Heart left ventricle (tissue), 16 donors: Measurements from ENCODE around the gene ITPK1. TPM values are rescaled to one million over a fixed set of nuclear protein-coding genes. Genes with fewer than 3 reads are reported as not detected.
A peak's percentile ranks its signal among the peaks of the same experiment; 100 is the strongest.

Experiments
- ATAC-seq, 4 donors: fragments of 200-7000 bp; cut with Tn5 transposase; one replicate each; pipeline ENCODE4 v1.9.1; 2020 to 2022; ENCODE audit warnings: moderate library complexity in 4 of 4, mild to moderate bottlenecking in 3 of 4, moderate number of reproducible peaks in 1 of 4
- DNase-seq, 5 donors: peaks; one replicate each; pipeline ENCODE4 v3.0.0-alpha.2; 2020
- H3K27ac ChIP-seq, 12 donors: fragments of 200-600 bp; sonication (generic) in 4 of 12; one replicate each; pipeline versions ENCODE4 v1.5.0 to v1.8.0; 2016 to 2022; ENCODE audit warnings: mild to moderate bottlenecking in 2 of 12
- H3K27me3 ChIP-seq, 9 donors: fragments of 200-600 bp; sonication (generic) in 2 of 9; one replicate each; pipeline versions ENCODE4 v1.5.1 to v1.8.0; 2016 to 2022; ENCODE audit warnings: mild to moderate bottlenecking in 3 of 9
- H3K36me3 ChIP-seq, 9 donors: fragments of 200-600 bp; sonication (generic) in 2 of 9; one replicate each; pipeline versions ENCODE4 v1.5.0 to v1.8.0; 2018 to 2022; ENCODE audit warnings: mild to moderate bottlenecking in 2 of 9
- H3K4me1 ChIP-seq, 12 donors: fragments of 200-600 bp; sonication (generic) in 4 of 12; one replicate each; pipeline versions ENCODE4 v1.5.0 to v1.8.0; 2016 to 2022; ENCODE audit warnings: mild to moderate bottlenecking in 3 of 12
- H3K4me3 ChIP-seq, 12 donors: fragments of 200-600 bp; sonication (generic) in 4 of 12; one replicate each; pipeline versions ENCODE4 v1.5.0 to v1.8.0; 2017 to 2022; ENCODE audit warnings: mild to moderate bottlenecking in 9 of 12, moderate library complexity in 4 of 12
- H3K9me3 ChIP-seq, 12 donors: fragments of 200-600 bp; sonication (generic) in 4 of 12; one replicate each; pipeline versions ENCODE4 v1.5.0 to v1.8.0; 2016 to 2022; ENCODE audit warnings: mild to moderate bottlenecking in 1 of 12
- CTCF ChIP-seq, 12 donors: fragments of 200-600 bp; sonication (generic) in 4 of 12; IDR thresholded peaks; one replicate each; pipeline versions ENCODE4 v1.5.0 to v1.8.0; 2018 to 2022; ENCODE audit warnings: antibody characterized with exemption in 12 of 12, mild to moderate bottlenecking in 5 of 12
- POLR2A ChIP-seq, 2 donors: fragments of 450-650 bp; IDR thresholded peaks; one replicate each; pipeline ENCODE4 v1.6.1; 2017; ENCODE audit warnings: antibody characterized with exemption in 2 of 2, mild to moderate bottlenecking in 2 of 2, moderate library complexity in 2 of 2
- WGBS, 4 donors: extraction: QIAGEN DNeasy Blood & Tissue Kit in 2 of 4; methylation state at CpG; one replicate each; pipeline versions ENCODE4 v1.1.5 to v1.1.7; 2013 to 2018; 5-methylcytosine and 5-hydroxymethylcytosine counted together
- intact Hi-C, 10 donors: fragments of 100-400 bp; cut with DNase I; formaldehyde crosslinking; loops; one replicate each; pipeline versions ENCODE4 v1.11.1 to v1.14.2; 2022
- polyA plus RNA-seq, 2 donors: library from polyadenylated mRNA; stranded (reverse); fragments of 200-250 nt; gene quantifications; one replicate each; pipeline ENCODE4 v1.2.3, GENCODE V29; 2013
- total RNA-seq, 9 donors: library from RNA; depleted of rRNA in 2 of 9; stranded (reverse); fragments of >200 nt in 2 of 9; fragmentation: NEBNext Ultra II Directional in 3 of 9; extraction: Animal tissue kit (Norgen Biotek cat#: 25700) in 3 of 9; gene quantifications; one replicate each; pipeline versions ENCODE4 v1.1.0 to v1.2.4, GENCODE V29; 2016 to 2023
- donor health status: ischemic (EF 13 %, LVEDD 7.1; RV severe dilation, severe dysfunction).
- donor health status: healthy with polysubstance abuse.
- donor health status: DM: no; HTN: yes; CAD: no.
- donor health status: DM: no; HTN: no; CAD: no.
- donor health status: ischemic (EF 25% LVEDD 6.9; RV normal size, moderate dysfunction).
- donor health status: ischemic (EF 25% LVEDD 5.7; RV mildly dilated, moderate dysfunction).
- donor health status: healthy.
- donor health status: DM: yes; HTN: yes; CAD: no.
- donor health status: ischemic (EF 35%, LVEDD 5.7; RV mildly dilated, moderate dysfunction).
- donor health status: nonischemic (EF 11% LVEDD 7.7; RV severe dilation, severe dysfunction).
- donor health status: DM: yes; HTN: yes; CAD: no.
- donor health status: PGD.
- donor health status: ischemic (EF 29% LVEDD 5.4; RV normal size, mild dysfunction).
- donor health status: nonischemic (EF 23%, LVEDD 6.1; RV moderate dilation, normal function).

ITPK1 gene
- total and polyA plus RNA-seq, 11 donors = 44.5 to 158 (median 91.0) TPM

DNA sequence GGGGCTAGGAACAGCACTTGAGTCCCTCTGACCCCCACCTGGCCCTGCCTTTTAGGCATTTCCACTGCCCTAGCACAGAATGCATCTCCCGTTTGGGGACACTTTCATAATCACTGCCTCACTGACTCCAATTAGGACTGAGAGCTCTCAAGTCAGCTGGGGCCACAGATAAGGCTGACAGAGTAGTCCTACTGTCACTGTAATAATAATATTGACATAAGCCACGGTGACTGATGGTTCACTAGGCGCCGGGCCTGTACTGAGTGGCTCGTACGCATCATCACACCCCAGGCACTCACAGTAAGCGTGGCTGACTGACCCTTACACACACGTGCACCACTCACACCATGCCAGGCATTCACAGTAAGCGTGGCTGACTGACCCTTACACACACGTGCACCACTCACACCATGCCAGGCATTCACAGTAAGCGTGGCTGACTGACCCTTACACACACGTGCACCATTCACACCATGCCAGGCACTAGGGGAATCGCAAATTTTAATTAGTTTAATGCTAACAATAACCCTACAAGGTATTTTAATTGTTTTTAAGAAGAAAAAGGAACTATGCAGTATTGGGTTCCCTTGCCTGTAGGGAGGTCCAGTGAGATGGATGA is 105.1 kb downstream of the ITPK1 start:
- TF ChIP-seq CTCF (IDR thresholded peaks at IDR 0.05) (no peak), POLR2A (IDR thresholded peaks at IDR 0.05) (no peak)
- Histone ChIP-seq H3K27me3 (no peaks in the 10 kb centered on the region), H3K36me3 (peaks cover 0 to 9% (median 0%) of the 10 kb centered on the region in 9 donors), H3K27ac (peak overlapping the region in 9 of 12 donors; percentile 25 to 79 (median 52)), H3K4me1 (peaks cover 15 to 100% (median 91%) of the 10 kb centered on the region in 12 donors), H3K4me3 (no peak overlapping the region), H3K9me3 (no peaks in the 10 kb centered on the region)
- intact Hi-C loops = loop anchor here in 1 of 10 donors (5.0 kb wide), 1 partner anchor 38 kb away; no protein-coding TSS in a partner anchor
- peak in 2 of 5 donors; percentile 50 to 61 for DNase-seq
- WGBS, 4 donors = 52 to 75% (median 59%) methylated on average over 12 to 13 of the region's 13 CpGs
- peak; percentile 48 to 66 (median 56) for ATAC-seq

DNA sequence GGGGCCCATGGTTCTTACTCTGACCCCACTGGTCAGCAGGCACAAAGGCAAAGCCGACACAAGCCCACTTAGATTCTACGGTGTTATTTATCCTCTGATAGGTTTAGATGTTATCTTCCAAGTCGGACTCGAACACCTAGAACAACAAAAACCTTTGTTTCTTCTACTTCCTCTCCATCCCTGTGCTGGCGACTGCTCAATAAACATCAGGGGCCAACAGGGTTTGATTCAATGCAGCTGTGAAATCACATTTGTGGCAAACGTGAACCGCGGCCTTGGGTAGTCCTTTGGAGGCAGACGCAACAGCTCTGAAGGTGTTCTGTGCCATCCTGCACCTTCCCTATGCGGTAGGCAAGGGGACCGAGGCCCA is 105.6 kb downstream of the ITPK1 start:
- no peak for TF ChIP-seq POLR2A (IDR thresholded peaks at IDR 0.05)
- no peak for TF ChIP-seq CTCF (IDR thresholded peaks at IDR 0.05)
- H3K4me1 ChIP-seq = peaks cover 15 to 100% (median 92%) of the 10 kb centered on the region in 12 donors
- peak overlapping the region in 9 of 12 donors; percentile 25 to 79 (median 52) for H3K27ac ChIP-seq
- H3K4me3 ChIP-seq = no peak overlapping the region
- DNase-seq (no peak), ATAC-seq (no peak)
- H3K36me3 ChIP-seq = peaks cover 0 to 4% (median 0%) of the 10 kb centered on the region in 9 donors
- WGBS, 4 donors = 60 to 81% (median 77%) methylated on average over 9 to 11 of the region's 11 CpGs
- no peaks in the 10 kb centered on the region for H3K27me3 ChIP-seq
- intact Hi-C loops = loop anchor here in 1 of 10 donors (5.0 kb wide), 1 partner anchor 38 kb away; no protein-coding TSS in a partner anchor
- no peaks in the 10 kb centered on the region for H3K9me3 ChIP-seq

DNA sequence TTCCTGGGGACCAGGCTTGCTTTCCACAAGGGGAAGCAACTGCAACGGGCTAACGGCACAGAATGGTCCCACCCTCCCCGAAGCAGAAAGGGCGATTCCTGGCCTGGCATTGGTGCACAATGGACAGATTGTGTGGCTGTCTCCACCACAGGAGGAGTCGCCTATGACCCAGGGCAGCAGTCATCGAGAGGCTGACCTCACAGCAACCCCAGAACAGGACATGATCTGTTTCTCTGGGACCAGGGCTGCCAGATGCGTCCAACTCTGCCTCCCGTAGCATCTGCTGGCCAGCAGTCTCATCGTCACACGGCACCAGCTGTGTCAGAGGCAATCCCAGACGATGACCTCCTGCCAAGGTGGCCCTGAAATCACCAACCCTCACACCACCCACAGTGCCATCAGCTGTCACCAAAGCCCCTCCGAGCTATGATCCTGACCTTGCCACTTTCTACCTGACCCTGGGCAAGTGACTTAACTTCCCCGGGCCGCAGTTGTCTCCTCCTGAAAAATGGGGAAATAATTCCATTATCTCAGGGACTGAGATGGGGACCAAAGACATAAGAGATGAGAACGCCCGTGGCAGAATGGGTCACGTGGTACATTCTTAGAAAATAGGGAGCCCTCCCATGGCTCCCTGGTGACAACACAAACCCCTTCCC is 106.1 kb downstream of the ITPK1 start:
- intact Hi-C loops = loop anchor here in 1 of 10 donors (5.0 kb wide), 1 partner anchor 37 kb away; no protein-coding TSS in a partner anchor
- Histone ChIP-seq H3K4me1 (peaks cover 15 to 99% (median 89%) of the 10 kb centered on the region in 12 donors), H3K36me3 (peaks cover 0 to 4% (median 0%) of the 10 kb centered on the region in 9 donors), H3K27me3 (no peaks in the 10 kb centered on the region), H3K27ac (peak overlapping the region in 11 of 12 donors; percentile 25 to 79 (median 56)), H3K9me3 (no peaks in the 10 kb centered on the region), H3K4me3 (no peak overlapping the region)
- ATAC-seq (peak; percentile 12 to 45 (median 34)), DNase-seq (peak in 2 of 5 donors; percentile 69 to 72)
- WGBS, 4 donors = 54 to 67% (median 58%) methylated on average over 10 to 17 of the region's 17 CpGs
- TF ChIP-seq POLR2A (IDR thresholded peaks at IDR 0.05) = no peak
- no peak for TF ChIP-seq CTCF (IDR thresholded peaks at IDR 0.05)

GRCh38 chr14:93008381-93008780 is 107.3 kb downstream of the ITPK1 start:
- WGBS, 4 donors = 29 to 52% (median 43%) methylated on average over 9 of the region's 9 CpGs
- ATAC-seq = peak in 1 of 4 donors; percentile 8

More at GRCh38 chr14:93008381-93008780, 107.3 kb downstream of the ITPK1 start:
- TF ChIP-seq POLR2A (IDR thresholded peaks at IDR 0.05) (no peak), CTCF (IDR thresholded peaks at IDR 0.05) (no peak)
- no peaks in the 10 kb centered on the region for H3K9me3 ChIP-seq
- peaks cover 9 to 97% (median 80%) of the 10 kb centered on the region in 12 donors for H3K4me1 ChIP-seq
- peak overlapping the region in 10 of 12 donors; percentile 24 to 89 (median 77) for H3K27ac ChIP-seq
- H3K36me3 ChIP-seq = no peaks in the 10 kb centered on the region
- no peaks in the 10 kb centered on the region for H3K27me3 ChIP-seq
- no peak overlapping the region for H3K4me3 ChIP-seq
- peak in 1 of 5 donors; percentile 61 for DNase-seq
- intact Hi-C loops = no loop called here
